PC-3 (cell line): ENCODE results near the gene PCED1B. TPM values are rescaled to one million over a fixed set of nuclear protein-coding genes. Genes with fewer than 3 reads are reported as not detected.

Source experiments
- ATAC-seq: fragments of 200-7000 bp; cut with Tn5 transposase; 2 replicates; pipeline ENCODE4 v1.9.1; 2020; ENCODE audit warnings: mild to moderate bottlenecking, moderate library complexity
- BruUV-seq: library from RNA; stranded (reverse); fragments of 400-500 nt; replicated peaks from 2 replicates; lab custom pipeline; 2021; lab: Mats Ljungman, UMichigan
- CTCF ChIA-PET: fragments of 300-600 bp; sonication (Branson Sonifier 250); formaldehyde crosslinking; loops from one replicate; lab custom pipeline; 2022; ENCODE audit warnings: antibody characterized with exemption; lab: Charles Lee
- POLR2A ChIA-PET: fragments of 300-600 bp; sonication (Branson Sonifier 250); formaldehyde crosslinking; loops from one replicate; lab custom pipeline; 2022; ENCODE audit warnings: antibody characterized with exemption; ENCODE audit not compliant: unreplicated experiment; lab: Charles Lee
- DNase-seq: peaks from one replicate; pipeline ENCODE4 v3.0.0-alpha.2; 2015
- H2AFZ ChIP-seq: fragments of 300-600 bp; sonication (generic); 2 replicates; pipeline ENCODE4 v1.6.0; 2016; ENCODE audit warnings: antibody characterized with exemption, low read length
- H3F3A ChIP-seq: fragments of 300-600 bp; sonication (generic); one replicate; pipeline ENCODE4 v1.6.0; 2017; ENCODE audit warnings: antibody characterized with exemption, low read length, control low read depth, mild to moderate bottlenecking; ENCODE audit not compliant: unreplicated experiment
- H3K27ac ChIP-seq: fragments of 300-600 bp; sonication (generic); 2 replicates; pipeline ENCODE4 v1.5.1; 2016; ENCODE audit warnings: mild to moderate bottlenecking, low read length
- H3K27me3 ChIP-seq: fragments of 300-600 bp; sonication (generic); 2 replicates; pipeline ENCODE4 v1.6.1; 2016; ENCODE audit warnings: low read length, mixed read lengths
- H3K36me3 ChIP-seq: fragments of 300-600 bp; sonication (generic); 2 replicates; pipeline ENCODE4 v1.6.1; 2016; ENCODE audit warnings: low read depth, mixed run types, low read length, mixed read lengths
- H3K4me1 ChIP-seq: fragments of 300-600 bp; sonication (generic); 2 replicates; pipeline ENCODE4 v1.5.1; 2016; ENCODE audit warnings: low read length; ENCODE audit not compliant: insufficient read depth
- H3K4me2 ChIP-seq: fragments of 300-600 bp; sonication (generic); 2 replicates; pipeline ENCODE4 v1.6.0; 2016; ENCODE audit warnings: low read length
- H3K4me3 ChIP-seq: fragments of 300-600 bp; sonication (generic); 2 replicates; pipeline ENCODE4 v1.5.1; 2016; ENCODE audit warnings: mild to moderate bottlenecking, low read length, mixed read lengths
- H3K79me2 ChIP-seq: fragments of 300-600 bp; sonication (generic); 2 replicates; pipeline ENCODE4 v1.6.1; 2017; ENCODE audit warnings: low read length, mixed read lengths
- H3K9ac ChIP-seq: fragments of 300-600 bp; sonication (generic); 2 replicates; pipeline ENCODE4 v1.6.0; 2016; ENCODE audit warnings: mild to moderate bottlenecking, low read length
- H3K9me2 ChIP-seq: fragments of 300-600 bp; sonication (generic); replicated peaks from 2 replicates; pipeline ENCODE4 v1.6.1; 2016; ENCODE audit warnings: mixed run types, low read length, mixed read lengths
- H3K9me3 ChIP-seq: fragments of 300-600 bp; sonication (generic); 2 replicates; pipeline ENCODE4 v1.6.1; 2016; ENCODE audit warnings: low read length, mixed read lengths
- H4K20me1 ChIP-seq: fragments of 300-600 bp; sonication (generic); 2 replicates; pipeline ENCODE4 v1.6.1; 2016; ENCODE audit warnings: low read length, mixed read lengths
- EZH2 ChIP-seq: fragments of 300-600 bp; sonication (generic); IDR thresholded peaks from one replicate; pipeline ENCODE4 v1.6.1; 2017; ENCODE audit warnings: antibody characterized with exemption, mild to moderate bottlenecking, low read length; ENCODE audit not compliant: unreplicated experiment
- EZH2phosphoT487 ChIP-seq: fragments of 300-600 bp; sonication (generic); IDR thresholded peaks from 2 replicates; pipeline ENCODE4 v1.6.1; 2018; ENCODE audit warnings: mild to moderate bottlenecking, antibody characterized with exemption, low read length, borderline replicate concordance
- intact Hi-C: fragments of 100-400 bp; cut with micrococcal nuclease; formaldehyde crosslinking; loops from 2 replicates; pipeline ENCODE4 v1.9.0; 2023
- total RNA-seq: library from RNA; depleted of rRNA; stranded (reverse); fragments of >200 nt; gene quantifications from 2 replicates; pipeline ENCODE4 v1.2.3, GENCODE V29; 2014
- TF ChIP-seq, protein P1 (sequence below): fragments of 300-600 bp; sonication (generic); conservative IDR thresholded peaks from 2 replicates; pipeline ENCODE4 v1.5.1; 2017; ENCODE audit warnings: antibody characterized with exemption, low read depth, mild to moderate bottlenecking, low read length

PCED1B gene
- total RNA-seq, 1 experiment from 2014 or later: 1.0 TPM

DNA sequence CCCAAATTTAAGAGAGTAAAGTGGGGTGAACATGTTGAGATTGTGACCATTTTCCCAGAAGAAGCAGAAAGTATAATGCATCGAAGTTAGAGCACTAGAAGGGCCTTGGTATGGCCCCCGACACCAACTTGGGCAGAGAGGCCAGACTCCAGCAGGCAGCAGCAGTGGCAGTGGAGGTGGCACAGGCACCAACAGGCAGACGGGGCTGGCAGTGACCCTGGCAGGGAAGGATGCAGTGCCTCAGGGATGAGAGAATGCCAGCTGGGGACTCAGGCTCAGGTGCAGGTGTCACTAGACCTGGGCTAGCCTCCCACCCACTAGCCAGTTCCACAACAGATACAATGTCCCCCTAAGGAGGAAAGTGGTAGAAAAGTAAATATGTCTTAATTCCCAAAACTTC is 28.0 kb downstream of the PCED1B start:
- H3K27me3 ChIP-seq: no peaks in the 10 kb centered on the region
- no peak for TF ChIP-seq EZH2
- TF ChIP-seq EZH2phosphoT487: no peak
- TF ChIP-seq, protein P1, sequence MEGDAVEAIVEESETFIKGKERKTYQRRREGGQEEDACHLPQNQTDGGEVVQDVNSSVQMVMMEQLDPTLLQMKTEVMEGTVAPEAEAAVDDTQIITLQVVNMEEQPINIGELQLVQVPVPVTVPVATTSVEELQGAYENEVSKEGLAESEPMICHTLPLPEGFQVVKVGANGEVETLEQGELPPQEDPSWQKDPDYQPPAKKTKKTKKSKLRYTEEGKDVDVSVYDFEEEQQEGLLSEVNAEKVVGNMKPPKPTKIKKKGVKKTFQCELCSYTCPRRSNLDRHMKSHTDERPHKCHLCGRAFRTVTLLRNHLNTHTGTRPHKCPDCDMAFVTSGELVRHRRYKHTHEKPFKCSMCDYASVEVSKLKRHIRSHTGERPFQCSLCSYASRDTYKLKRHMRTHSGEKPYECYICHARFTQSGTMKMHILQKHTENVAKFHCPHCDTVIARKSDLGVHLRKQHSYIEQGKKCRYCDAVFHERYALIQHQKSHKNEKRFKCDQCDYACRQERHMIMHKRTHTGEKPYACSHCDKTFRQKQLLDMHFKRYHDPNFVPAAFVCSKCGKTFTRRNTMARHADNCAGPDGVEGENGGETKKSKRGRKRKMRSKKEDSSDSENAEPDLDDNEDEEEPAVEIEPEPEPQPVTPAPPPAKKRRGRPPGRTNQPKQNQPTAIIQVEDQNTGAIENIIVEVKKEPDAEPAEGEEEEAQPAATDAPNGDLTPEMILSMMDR: no peak
- no peaks in the 10 kb centered on the region for H3K36me3 ChIP-seq
- ChIA-PET CTCF (no interaction called here), POLR2A (no interaction called here)
- ATAC-seq: no peak
- H3K9me2 ChIP-seq: no peaks in the 10 kb centered on the region; the same call in 1 of the 2 replicates
- H2AFZ ChIP-seq: no peak overlapping the region
- BruUV-seq: no TSS peak
- intact Hi-C loops: no loop called here
- no peak overlapping the region for H3K4me3 ChIP-seq
- H3K9me3 ChIP-seq: no peaks in the 10 kb centered on the region
- no peaks in the 10 kb centered on the region for H3F3A ChIP-seq
- DNase-seq: no peak
- H3K4me2 ChIP-seq: no peak overlapping the region
- no peaks in the 10 kb centered on the region for H3K79me2 ChIP-seq
- no peak overlapping the region for H3K9ac ChIP-seq
- H3K4me1 ChIP-seq: peaks cover 35% of the 10 kb centered on the region
- H4K20me1 ChIP-seq: no peaks in the 10 kb centered on the region
- no peak overlapping the region for H3K27ac ChIP-seq

DNA sequence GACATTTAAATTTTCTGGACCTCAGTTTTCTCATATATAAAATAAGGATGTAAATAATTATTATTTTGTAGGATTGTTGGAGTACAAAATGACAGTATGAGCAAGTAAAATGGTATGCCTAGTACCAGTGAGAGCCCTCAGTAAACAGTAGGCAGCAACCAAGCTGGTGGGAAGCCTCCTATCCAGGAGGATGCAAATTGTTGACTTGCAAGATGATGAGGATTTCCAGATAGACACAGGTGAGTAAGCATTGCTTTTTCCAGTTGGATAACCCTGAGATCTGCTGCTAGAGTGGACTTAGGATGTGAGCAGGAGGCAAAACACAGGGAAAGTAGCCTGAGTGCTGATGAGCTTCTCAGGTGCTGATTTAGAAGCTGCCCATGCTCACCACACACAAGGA is 28.5 kb downstream of the PCED1B start:
- no peaks in the 10 kb centered on the region for H3K9me3 ChIP-seq
- no peak overlapping the region for H3K4me3 ChIP-seq
- intact Hi-C loops: no loop called here
- no peak overlapping the region for H3K9ac ChIP-seq
- TF ChIP-seq EZH2 (no peak), EZH2phosphoT487 (no peak)
- TF ChIP-seq, protein P1: no peak
- POLR2A ChIA-PET: no interaction called here
- H3F3A ChIP-seq: no peaks in the 10 kb centered on the region
- CTCF ChIA-PET: no interaction called here
- DNase-seq: peak; percentile 70
- no peaks in the 10 kb centered on the region for H3K79me2 ChIP-seq
- peak; percentile 31 for ATAC-seq
- no peaks in the 10 kb centered on the region for H3K27me3 ChIP-seq
- H3K4me1 ChIP-seq: peaks cover 33% of the 10 kb centered on the region
- no TSS peak for BruUV-seq
- no peaks in the 10 kb centered on the region for H3K36me3 ChIP-seq
- H4K20me1 ChIP-seq: no peaks in the 10 kb centered on the region
- no peak overlapping the region for H2AFZ ChIP-seq
- no peaks in the 10 kb centered on the region for H3K9me2 ChIP-seq
- H3K4me2 ChIP-seq: no peak overlapping the region
- H3K27ac ChIP-seq: no peak overlapping the region

DNA sequence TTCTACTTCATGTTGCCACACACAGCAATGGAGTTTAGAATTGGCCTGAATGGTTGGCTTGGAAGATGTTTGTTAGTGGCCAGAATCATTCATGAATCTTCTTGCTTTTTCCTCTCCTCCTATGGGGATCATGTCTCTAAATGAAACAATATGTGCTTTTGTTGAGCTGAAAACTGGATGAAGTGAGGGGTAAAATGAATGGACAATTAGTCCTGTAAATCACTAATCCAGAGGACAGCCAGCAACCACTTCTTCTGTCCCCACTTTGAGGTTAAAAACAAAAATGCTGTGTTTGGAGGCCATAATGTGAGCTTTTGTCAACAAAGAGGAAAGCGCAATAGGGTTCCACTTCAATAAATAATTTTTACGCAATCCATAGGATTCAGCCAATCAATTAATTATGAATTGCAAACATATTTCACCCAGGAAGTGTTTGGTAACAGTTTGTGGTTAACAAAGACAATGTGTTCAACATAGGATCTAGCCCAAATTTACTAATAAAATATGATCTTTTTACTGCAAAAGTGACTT is 30.7 kb downstream of the PCED1B start:
- Histone ChIP-seq H3K9me3 (no peaks in the 10 kb centered on the region), H3K27me3 (no peaks in the 10 kb centered on the region), H3K4me1 (peaks cover 24% of the 10 kb centered on the region), H3F3A (no peaks in the 10 kb centered on the region), H4K20me1 (no peaks in the 10 kb centered on the region), H3K79me2 (no peaks in the 10 kb centered on the region), H3K4me3 (no peak overlapping the region), H3K9me2 (no peaks in the 10 kb centered on the region), H3K4me2 (no peak overlapping the region), H2AFZ (no peak overlapping the region), H3K36me3 (no peaks in the 10 kb centered on the region), H3K27ac (no peak overlapping the region), H3K9ac (no peak overlapping the region)
- ChIA-PET CTCF (no interaction called here), POLR2A (interaction anchor here (0.6 kb wide), 1 partner anchor 13 kb away, joined by 6 read pairs; no protein-coding TSS in a partner anchor)
- no TSS peak for BruUV-seq
- DNase-seq: no peak
- intact Hi-C loops: no loop called here
- ATAC-seq: no peak
- TF ChIP-seq, protein P1: no peak
- no peak for TF ChIP-seq EZH2
- TF ChIP-seq EZH2phosphoT487: no peak
